Gastroesophageal sphincter (tissue), 4 donors: ENCODE measurements around the gene KCNIP3. TPM values are rescaled to one million over a fixed set of nuclear protein-coding genes. Genes with fewer than 3 reads are reported as not detected.

Experiments
- ATAC-seq: fragments of 150-250 bp; one replicate; pipeline ENCODE4 v1.9.1; 2016; ENCODE audit warnings: mild to moderate bottlenecking, moderate library complexity
- H3K27ac ChIP-seq, 4 donors: fragments of 200-600 bp; sonication (generic) in 3 of 4; 1 replicate in 3 of 4; 2 replicates in 1 of 4; pipeline ENCODE4 v1.5.1; 2016 to 2019
- H3K27me3 ChIP-seq: fragments of 200-600 bp; sonication (generic); one replicate; pipeline ENCODE4 v1.5.1; 2019
- H3K36me3 ChIP-seq, 2 donors: fragments of 200-600 bp; sonication (generic); one replicate each; pipeline ENCODE4 v1.5.1; 2019; ENCODE audit warnings: control low read depth in 1 of 2
- H3K4me1 ChIP-seq, 3 donors: fragments of 200-600 bp; sonication (generic); 1 replicate in 2 of 3; 2 replicates in 1 of 3; pipeline ENCODE4 v1.5.1; 2016 to 2019; ENCODE audit warnings: control low read depth in 2 of 3
- H3K4me3 ChIP-seq, 2 donors: fragments of 200-600 bp; sonication (generic); one replicate each; pipeline ENCODE4 v1.5.1; 2019; ENCODE audit warnings: mild to moderate bottlenecking in 1 of 2, moderate library complexity in 1 of 2
- H3K9me3 ChIP-seq, 3 donors: fragments of 200-600 bp; sonication (generic); one replicate each; pipeline ENCODE4 v1.5.1; 2017 to 2019; ENCODE audit warnings: control low read depth in 2 of 3
- CTCF ChIP-seq, 4 experiments: fragments of 200-600 bp in 2 of 4; fragments of 450-650 bp in 2 of 4; sonication (generic) in 1 of 4; IDR thresholded peaks; one replicate each; pipeline ENCODE4 v1.5.1; 2017 to 2019; ENCODE audit warnings: antibody characterized with exemption in 4 of 4, mild to moderate bottlenecking in 2 of 4, moderate library complexity in 2 of 4
- EP300 ChIP-seq: sonication (generic); formaldehyde crosslinking; IDR thresholded peaks from one replicate; pipeline ENCODE4 v1.6.1; 2017; ENCODE audit warnings: antibody characterized with exemption, mild to moderate bottlenecking
- POLR2A ChIP-seq, 2 donors: fragments of 450-650 bp; IDR thresholded peaks; one replicate each; pipeline ENCODE4 v1.6.1; 2017; ENCODE audit warnings: antibody characterized with exemption in 2 of 2, mild to moderate bottlenecking in 2 of 2, moderate library complexity in 1 of 2
- POLR2AphosphoS5 ChIP-seq: sonication (generic); formaldehyde crosslinking; IDR thresholded peaks from one replicate; pipeline ENCODE4 v1.6.1; 2017; ENCODE audit warnings: antibody characterized with exemption
- WGBS, 2 donors: methylation state at CpG; one replicate each; pipeline ENCODE4 v1.1.5; 2018; ENCODE audit warnings: low coverage in 1 of 2; 5-methylcytosine and 5-hydroxymethylcytosine counted together
- total RNA-seq, 4 donors: library from RNA; depleted of rRNA; stranded (reverse); fragments of >200 nt; gene quantifications; one replicate each; pipeline ENCODE4 v1.1.0, GENCODE V29; 2016

KCNIP3 gene
- total RNA-seq, 4 donors from 2014 or later, result 14.4 to 41.4 (median 20.0) TPM

GRCh38 chr2:95295376-95295775 is 1.8 kb upstream of the KCNIP3 start:
- H3K4me1 ChIP-seq, result peaks cover 0 to 18% (median 0%) of the 10 kb centered on the region in 3 donors
- no peak overlapping the region for H3K27ac ChIP-seq
- ATAC-seq, result no peak
- peaks cover 0 to 20% (median 0%) of the 10 kb centered on the region in 3 donors for H3K9me3 ChIP-seq
- TF ChIP-seq CTCF (IDR thresholded peaks at IDR 0.05) (no peak), EP300 (no peak), POLR2A (IDR thresholded peaks at IDR 0.05) (no peak), POLR2AphosphoS5 (no peak)
- H3K27me3 ChIP-seq, result peaks cover 11% of the 10 kb centered on the region
- no peak overlapping the region for H3K4me3 ChIP-seq
- WGBS, 2 donors, result 92 to 93% methylated on average over 2 to 5 of the region's 6 CpGs
- H3K36me3 ChIP-seq, result peaks cover 0 to 6% of the 10 kb centered on the region in 2 donors

- Histone ChIP-seq H3K27me3 (peaks cover 17% of the 10 kb centered on the region), H3K27ac (no peak overlapping the region), H3K4me3 (no peak overlapping the region), H3K9me3 (peaks cover 0 to 14% (median 0%) of the 10 kb centered on the region in 3 donors), H3K36me3 (no peaks in the 10 kb centered on the region), H3K4me1 (peaks cover 0 to 18% (median 0%) of the 10 kb centered on the region in 3 donors)
- ATAC-seq, result no peak
- 82% methylated on average over 2 of the region's 5 CpGs; no CpG with 5 or more reads in 1 of the 2 donors for WGBS, 2 donors
- no peak for TF ChIP-seq CTCF (IDR thresholded peaks at IDR 0.05)
- no peak for TF ChIP-seq POLR2A (IDR thresholded peaks at IDR 0.05)
- TF ChIP-seq EP300, result no peak
- no peak for TF ChIP-seq POLR2AphosphoS5
Measured at GRCh38 chr2:95296011-95296410, 1.1 kb upstream of the KCNIP3 start.

- WGBS, 2 donors, result 35 to 100% methylated on average over 1 to 3 of the region's 11 CpGs
- TF ChIP-seq CTCF (IDR thresholded peaks at IDR 0.05), result no peak
- no peak for TF ChIP-seq POLR2A (IDR thresholded peaks at IDR 0.05)
- no peak for TF ChIP-seq EP300
- TF ChIP-seq POLR2AphosphoS5, result no peak
- ATAC-seq, result no peak
- H3K36me3 ChIP-seq, result no peaks in the 10 kb centered on the region
- H3K4me3 ChIP-seq, result peak overlapping the region in 1 of 2 donors; percentile 30
- no peak overlapping the region for H3K27ac ChIP-seq
- H3K9me3 ChIP-seq, result no peaks in the 10 kb centered on the region
- H3K27me3 ChIP-seq, result peaks cover 35% of the 10 kb centered on the region
- peaks cover 0 to 18% (median 0%) of the 10 kb centered on the region in 3 donors for H3K4me1 ChIP-seq
Measured at GRCh38 chr2:95297639-95298395, 670 bp downstream of the KCNIP3 start.

- no peak overlapping the region for H3K4me3 ChIP-seq
- TF ChIP-seq EP300, result no peak
- TF ChIP-seq CTCF (IDR thresholded peaks at IDR 0.05), result no peak
- no peak for TF ChIP-seq POLR2AphosphoS5
- no peak for TF ChIP-seq POLR2A (IDR thresholded peaks at IDR 0.05)
- ATAC-seq, result no peak
- no peaks in the 10 kb centered on the region for H3K36me3 ChIP-seq
- H3K27ac ChIP-seq, result no peak overlapping the region
- peaks cover 0 to 18% (median 0%) of the 10 kb centered on the region in 3 donors for H3K4me1 ChIP-seq
- H3K27me3 ChIP-seq, result peaks cover 41% of the 10 kb centered on the region
- 93 to 94% methylated on average over 3 to 7 of the region's 9 CpGs for WGBS, 2 donors
- H3K9me3 ChIP-seq, result no peaks in the 10 kb centered on the region
Measured at GRCh38 chr2:95298486-95299111, 1.5 kb downstream of the KCNIP3 start.
